HUES64 (cell line): Measurements from ENCODE around the gene ZDHHC12.

Source experiments
- H3K27ac ChIP-seq: 2 replicates; pipeline ENCODE4 v1.7.0; 2013; ENCODE audit warnings: low read depth, low read length, inconsistent platforms
- H3K27me3 ChIP-seq: 2 replicates; pipeline ENCODE4 v1.6.1; 2013; ENCODE audit warnings: mild to moderate bottlenecking, low read length; ENCODE audit not compliant: insufficient read depth
- H3K36me3 ChIP-seq: 2 replicates; pipeline ENCODE4 v1.6.1; 2013; ENCODE audit warnings: mild to moderate bottlenecking, low read length; ENCODE audit not compliant: insufficient read depth
- H3K4me1 ChIP-seq: 2 replicates; pipeline ENCODE4 v1.6.1; 2013; ENCODE audit warnings: mild to moderate bottlenecking, low read length, moderate library complexity; ENCODE audit not compliant: insufficient read depth
- H3K4me3 ChIP-seq: 2 replicates; pipeline ENCODE4 v1.5.1; 2013; ENCODE audit warnings: mild to moderate bottlenecking, low read length, moderate library complexity
- H3K9ac ChIP-seq: 2 replicates; pipeline ENCODE4 v1.6.1; 2013; ENCODE audit warnings: mild to moderate bottlenecking, low read depth, low read length
- H3K9me3 ChIP-seq: 2 replicates; pipeline ENCODE4 v1.6.1; 2013; ENCODE audit warnings: low read depth, low read length; ENCODE audit not compliant: insufficient read depth
- WGBS: fragments of 150-250, 120-280 bp; methylation state at CpG from one replicate; pipeline ENCODE4 v1.1.7; 2013; ENCODE audit warnings: missing lambda C conversion rate; 5-methylcytosine and 5-hydroxymethylcytosine counted together

The ZDHHC12 gene

DNA sequence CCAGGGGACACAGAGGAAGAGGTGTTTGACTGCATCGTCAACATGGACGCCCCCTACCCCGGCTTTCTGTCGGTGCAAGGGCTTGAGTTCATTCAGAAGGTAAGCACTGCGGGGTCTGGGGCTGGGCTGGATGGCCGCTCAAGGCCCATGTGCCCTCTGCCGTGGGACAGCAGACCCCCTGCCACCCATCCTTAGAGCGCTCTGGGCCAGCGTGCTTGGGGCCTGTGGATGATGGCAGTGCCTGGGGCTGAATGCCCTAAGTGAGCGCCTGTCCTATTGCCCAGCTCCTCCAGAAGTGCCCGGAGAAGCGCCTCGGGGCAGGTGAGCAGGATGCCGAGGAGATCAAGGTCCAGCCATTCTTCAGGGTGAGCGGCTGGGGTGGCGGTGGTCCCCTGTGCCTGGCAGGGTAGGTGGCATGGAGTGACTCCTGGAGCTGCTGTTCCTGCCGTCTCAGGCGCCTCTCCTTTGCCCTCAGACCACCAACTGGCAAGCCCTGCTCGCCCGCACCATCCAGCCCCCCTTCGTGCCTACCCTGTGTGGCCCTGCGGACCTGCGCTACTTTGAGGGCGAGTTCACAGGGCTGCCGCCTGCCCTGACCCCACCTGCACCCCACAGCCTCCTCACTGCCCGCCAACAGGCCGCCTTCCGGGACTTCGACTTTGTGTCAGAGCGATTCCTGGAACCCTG lies 3.9 kb downstream of the ZDHHC12 start:
- H3K27ac ChIP-seq = no peak overlapping the region
- 94% methylated on average over 30 of the region's 30 CpGs for WGBS
- no peak overlapping the region for H3K4me3 ChIP-seq
- H3K36me3 ChIP-seq = peaks cover 21% of the 10 kb centered on the region
- H3K27me3 ChIP-seq = no peaks in the 10 kb centered on the region
- no peaks in the 10 kb centered on the region for H3K9me3 ChIP-seq
- peaks cover under 1% of the 10 kb centered on the region; the same call in 1 of the 2 replicates for H3K4me1 ChIP-seq
- H3K9ac ChIP-seq = no peak overlapping the region

DNA sequence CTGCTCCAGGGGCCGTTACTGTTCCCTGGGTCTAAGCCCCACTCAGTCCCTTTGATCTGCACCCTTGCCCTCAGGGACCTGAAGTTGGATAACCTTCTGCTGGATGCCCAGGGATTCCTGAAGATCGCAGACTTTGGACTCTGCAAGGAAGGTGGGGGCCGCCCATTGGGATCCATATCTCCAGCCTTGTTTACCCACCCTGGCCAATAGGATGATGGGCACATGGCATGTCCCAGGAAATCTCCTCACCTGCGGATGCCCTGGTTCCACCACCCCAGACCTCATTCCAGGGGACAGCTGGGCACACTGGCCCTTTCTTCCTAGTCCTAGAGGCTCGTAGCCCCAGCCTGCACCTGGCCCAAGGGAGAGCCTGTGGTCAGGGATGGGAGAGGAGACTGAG lies 5.5 kb downstream of the ZDHHC12 start:
- 97% methylated on average over 5 of the region's 5 CpGs for WGBS
- Histone ChIP-seq H3K4me3 (no peak overlapping the region), H3K9ac (no peak overlapping the region), H3K36me3 (peaks cover 25% of the 10 kb centered on the region), H3K27ac (no peak overlapping the region), H3K4me1 (no peaks in the 10 kb centered on the region), H3K27me3 (no peaks in the 10 kb centered on the region), H3K9me3 (no peaks in the 10 kb centered on the region)

DNA sequence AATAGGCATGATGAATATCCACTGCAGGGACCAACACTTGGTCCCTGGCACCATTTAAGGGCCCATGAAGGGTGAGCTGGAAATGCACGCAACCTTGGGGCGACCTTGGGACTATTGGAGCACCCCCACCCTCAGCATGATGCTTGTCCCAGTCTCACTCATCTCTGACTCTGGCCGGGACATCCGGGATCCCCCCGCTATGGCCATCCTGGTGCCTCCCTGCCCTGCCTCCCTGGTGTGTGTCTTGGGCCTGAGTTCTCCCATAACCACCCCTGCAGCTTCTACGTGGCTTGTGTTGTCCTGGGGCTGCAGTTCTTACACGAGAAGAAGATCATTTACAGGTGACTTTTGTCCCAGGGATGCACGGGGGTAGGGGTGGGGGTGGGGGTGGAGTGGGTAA lies 5.9 kb downstream of the ZDHHC12 start:
- Histone ChIP-seq H3K27me3 (no peaks in the 10 kb centered on the region), H3K9me3 (no peaks in the 10 kb centered on the region), H3K4me1 (no peaks in the 10 kb centered on the region), H3K27ac (no peak overlapping the region), H3K4me3 (no peak overlapping the region), H3K36me3 (peaks cover 25% of the 10 kb centered on the region), H3K9ac (no peak overlapping the region)
- 94% methylated on average over 8 of the region's 8 CpGs for WGBS

DNA sequence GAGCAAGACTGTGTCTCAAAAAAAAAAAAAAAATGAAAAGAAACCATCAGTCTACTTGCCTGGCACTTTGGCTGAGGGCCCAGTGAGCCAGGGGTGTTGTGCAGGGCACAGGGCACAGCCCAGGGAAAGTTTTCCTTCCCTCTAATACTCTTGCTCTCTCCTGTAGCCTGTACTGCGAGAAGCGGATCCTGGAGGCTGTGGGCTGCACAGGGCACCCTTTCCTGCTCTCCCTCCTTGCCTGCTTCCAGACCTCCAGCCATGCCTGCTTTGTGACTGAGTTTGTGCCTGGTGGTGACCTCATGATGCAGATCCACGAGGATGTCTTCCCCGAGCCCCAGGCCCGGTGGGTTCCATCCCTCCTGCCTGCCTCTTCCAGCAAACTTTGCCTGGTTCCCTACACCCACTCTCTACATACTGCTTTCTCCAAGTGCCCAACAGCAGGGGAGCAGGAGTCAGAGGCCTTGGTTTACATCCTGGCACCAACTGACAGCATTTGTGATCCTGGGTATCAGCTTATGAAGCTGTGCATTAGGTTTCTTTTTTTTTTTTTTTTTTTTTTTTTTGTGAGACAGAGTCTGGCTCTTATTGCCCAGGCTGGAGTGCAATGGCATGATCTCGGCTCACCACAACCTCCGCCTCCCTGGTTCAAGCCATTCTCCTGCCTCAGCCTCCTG lies 7.2 kb downstream of the ZDHHC12 start:
- Histone ChIP-seq H3K36me3 (peaks cover 28% of the 10 kb centered on the region), H3K4me1 (no peaks in the 10 kb centered on the region), H3K27me3 (no peaks in the 10 kb centered on the region), H3K4me3 (no peak overlapping the region), H3K9ac (no peak overlapping the region), H3K9me3 (no peaks in the 10 kb centered on the region), H3K27ac (no peak overlapping the region)
- WGBS = 95% methylated on average over 7 of the region's 7 CpGs

DNA sequence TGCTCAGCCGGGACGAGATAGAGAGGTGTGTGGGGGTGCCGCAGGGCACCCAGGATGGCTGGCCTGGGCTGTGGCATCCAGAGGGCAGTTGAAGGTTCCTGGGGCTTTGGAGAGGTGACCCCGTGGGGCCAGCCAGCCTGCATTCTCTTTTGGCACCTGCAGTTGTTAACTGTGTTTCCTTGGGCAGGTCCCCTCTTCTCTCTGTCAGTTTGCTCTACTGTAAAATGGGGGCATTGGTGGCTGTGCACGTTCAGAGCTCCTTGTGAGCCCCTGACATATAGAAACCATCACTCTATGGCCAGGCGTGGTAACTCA lies 8.5 kb downstream of the ZDHHC12 start:
- Histone ChIP-seq H3K27me3 (no peaks in the 10 kb centered on the region), H3K36me3 (peaks cover 17% of the 10 kb centered on the region), H3K9ac (no peak overlapping the region), H3K4me1 (no peaks in the 10 kb centered on the region), H3K9me3 (no peaks in the 10 kb centered on the region), H3K4me3 (no peak overlapping the region), H3K27ac (no peak overlapping the region)
- 93% methylated on average over 6 of the region's 6 CpGs for WGBS

DNA sequence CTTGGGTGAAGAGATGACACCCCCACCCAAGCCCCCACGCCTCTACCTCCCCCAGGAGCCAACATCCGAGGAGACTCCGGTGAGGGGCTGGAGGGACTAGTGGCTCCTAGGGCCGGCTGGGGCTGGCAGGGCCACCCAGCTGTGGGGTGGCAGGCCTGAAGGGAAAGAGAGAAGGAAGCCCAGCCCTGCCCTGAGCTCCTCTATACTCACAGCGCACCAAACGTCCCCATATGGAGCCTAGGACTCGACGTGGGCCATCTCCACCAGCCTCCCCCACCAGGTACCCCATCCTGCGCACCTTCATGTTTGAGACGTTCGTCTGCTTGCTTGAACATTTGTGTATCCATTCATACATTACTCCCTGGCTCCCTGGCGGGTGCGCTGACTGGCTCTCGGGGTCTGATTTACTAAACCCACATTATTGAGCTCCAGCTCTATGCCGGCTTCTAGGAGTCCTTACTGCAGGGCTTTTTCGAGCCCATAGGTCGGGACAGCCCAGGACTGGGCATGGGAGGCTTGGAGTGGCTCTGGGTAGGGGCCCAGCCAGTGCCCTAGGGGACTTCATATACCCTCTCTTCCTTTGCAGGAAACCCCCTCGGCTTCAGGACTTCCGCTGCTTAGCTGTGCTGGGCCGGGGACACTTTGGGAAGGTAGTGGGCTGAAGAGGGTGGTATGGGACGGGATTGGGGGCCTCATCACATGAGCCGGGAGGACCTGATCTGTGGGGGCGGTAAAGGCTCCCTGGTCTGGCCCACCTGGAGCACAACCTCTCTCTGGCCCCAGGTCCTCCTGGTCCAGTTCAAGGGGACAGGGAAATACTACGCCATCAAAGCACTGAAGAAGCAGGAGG lies 9.1 kb downstream of the ZDHHC12 start:
- 91% methylated on average over 22 of the region's 24 CpGs for WGBS
- Histone ChIP-seq H3K4me1 (no peaks in the 10 kb centered on the region), H3K9ac (no peak overlapping the region), H3K36me3 (peaks cover 17% of the 10 kb centered on the region), H3K9me3 (no peaks in the 10 kb centered on the region), H3K27ac (no peak overlapping the region), H3K27me3 (no peaks in the 10 kb centered on the region), H3K4me3 (no peak overlapping the region)

DNA sequence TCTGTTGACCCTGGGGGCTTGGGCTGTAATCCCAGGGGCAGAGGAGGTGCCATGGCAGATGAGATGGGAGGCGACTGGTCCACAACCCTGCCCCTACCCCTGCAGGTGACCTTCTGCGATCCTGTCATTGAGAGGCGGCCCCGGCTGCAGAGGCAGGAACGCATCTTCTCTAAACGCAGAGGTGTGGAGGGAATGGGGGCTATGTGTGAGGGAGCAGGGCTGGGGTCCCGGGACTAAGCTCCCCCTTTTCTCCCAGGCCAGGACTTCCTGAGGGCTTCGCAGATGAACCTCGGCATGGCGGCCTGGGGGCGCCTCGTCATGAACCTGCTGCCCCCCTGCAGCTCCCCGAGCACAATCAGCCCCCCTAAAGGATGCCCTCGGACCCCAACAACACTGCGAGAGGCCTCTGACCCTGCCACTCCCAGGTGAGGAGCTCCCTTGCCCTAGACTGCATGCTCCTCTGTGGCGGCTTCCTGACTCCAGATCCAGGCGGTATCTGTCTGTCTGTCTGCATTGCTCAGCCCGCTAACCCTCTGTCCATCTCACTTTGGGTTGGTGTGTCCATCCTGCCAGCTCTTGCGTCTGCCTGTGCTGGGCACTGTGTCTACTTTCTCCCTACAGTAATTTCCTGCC lies 9.9 kb downstream of the ZDHHC12 start:
- no peaks in the 10 kb centered on the region for H3K9me3 ChIP-seq
- WGBS = 95% methylated on average over 19 of the region's 19 CpGs
- H3K27ac ChIP-seq = no peak overlapping the region
- H3K9ac ChIP-seq = no peak overlapping the region
- no peak overlapping the region for H3K4me3 ChIP-seq
- H3K4me1 ChIP-seq = no peaks in the 10 kb centered on the region
- peaks cover 13% of the 10 kb centered on the region for H3K36me3 ChIP-seq
- H3K27me3 ChIP-seq = no peaks in the 10 kb centered on the region

DNA sequence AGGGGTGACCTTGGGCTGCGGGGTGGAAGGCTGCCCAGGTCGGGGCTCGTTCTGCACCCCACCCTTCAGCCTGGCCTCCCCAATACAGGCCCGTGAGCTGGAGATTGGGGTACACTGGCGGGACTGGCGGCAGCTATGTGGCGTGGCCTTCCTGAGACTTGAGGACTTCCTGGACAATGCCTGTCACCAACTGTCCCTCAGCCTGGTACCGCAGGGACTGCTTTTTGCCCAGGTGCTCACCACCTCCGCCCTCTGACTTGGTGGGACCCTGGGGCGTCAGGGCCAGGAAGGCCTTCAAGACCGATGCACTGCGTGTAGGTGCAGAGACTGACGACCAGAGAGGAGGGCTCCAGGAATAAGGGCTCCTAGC lies 10.5 kb downstream of the ZDHHC12 start:
- Histone ChIP-seq H3K9ac (no peak overlapping the region), H3K36me3 (peaks cover 13% of the 10 kb centered on the region), H3K9me3 (no peaks in the 10 kb centered on the region), H3K4me3 (no peak overlapping the region), H3K4me1 (no peaks in the 10 kb centered on the region), H3K27ac (no peak overlapping the region), H3K27me3 (no peaks in the 10 kb centered on the region)
- WGBS = 96% methylated on average over 13 of the region's 13 CpGs

DNA sequence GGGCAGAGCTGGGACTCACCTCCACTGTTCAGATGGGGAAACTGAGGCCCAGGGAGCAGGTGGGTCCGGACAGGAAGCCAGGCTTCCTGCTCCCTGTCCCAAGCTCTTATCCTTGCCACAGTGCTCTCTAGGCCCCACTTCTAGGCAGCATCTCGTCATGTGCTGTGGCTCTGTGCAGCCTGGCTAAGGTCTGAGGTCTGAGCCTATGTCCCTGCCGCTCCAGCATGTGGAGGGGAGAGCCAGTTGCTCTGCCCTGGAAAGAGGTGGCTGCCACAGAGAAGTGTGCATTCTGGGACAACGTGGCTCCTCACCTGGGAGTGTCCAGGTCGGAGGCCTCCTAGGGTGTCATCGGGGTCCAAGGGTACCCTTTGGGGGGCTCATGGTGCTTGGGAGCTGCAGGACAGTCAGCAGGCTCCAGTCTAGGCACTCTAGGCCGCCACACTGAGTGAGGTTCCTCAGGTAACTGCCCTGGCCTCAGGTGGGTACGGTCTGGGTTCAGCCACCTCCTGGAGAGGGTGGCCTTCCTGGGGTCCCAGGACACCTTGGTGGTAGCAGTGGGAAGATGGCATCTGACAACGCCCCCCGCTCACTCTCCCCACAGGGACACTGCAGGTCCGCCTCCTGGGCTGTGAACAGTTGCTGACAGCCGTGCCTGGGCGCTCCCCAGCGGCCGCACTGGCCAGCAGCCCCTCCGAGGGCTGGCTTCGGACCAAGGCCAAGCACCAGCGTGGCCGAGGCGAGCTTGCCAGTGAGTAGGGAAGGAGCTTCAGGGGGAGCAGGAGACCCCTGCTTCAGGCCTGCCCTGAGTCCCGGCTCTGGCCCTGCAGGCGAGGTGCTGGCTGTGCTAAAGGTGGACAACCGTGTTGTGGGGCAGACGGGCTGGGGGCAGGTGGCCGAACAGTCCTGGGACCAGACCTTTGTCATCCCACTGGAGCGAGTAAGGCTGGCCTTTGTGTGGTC lies 11.2 kb downstream of the ZDHHC12 start:
- peaks cover 10% of the 10 kb centered on the region for H3K36me3 ChIP-seq
- no peaks in the 10 kb centered on the region for H3K27me3 ChIP-seq
- no peak overlapping the region for H3K4me3 ChIP-seq
- no peaks in the 10 kb centered on the region for H3K9me3 ChIP-seq
- no peak overlapping the region for H3K9ac ChIP-seq
- H3K4me1 ChIP-seq = no peaks in the 10 kb centered on the region
- no peak overlapping the region for H3K27ac ChIP-seq
- WGBS = 93% methylated on average over 26 of the region's 26 CpGs

DNA sequence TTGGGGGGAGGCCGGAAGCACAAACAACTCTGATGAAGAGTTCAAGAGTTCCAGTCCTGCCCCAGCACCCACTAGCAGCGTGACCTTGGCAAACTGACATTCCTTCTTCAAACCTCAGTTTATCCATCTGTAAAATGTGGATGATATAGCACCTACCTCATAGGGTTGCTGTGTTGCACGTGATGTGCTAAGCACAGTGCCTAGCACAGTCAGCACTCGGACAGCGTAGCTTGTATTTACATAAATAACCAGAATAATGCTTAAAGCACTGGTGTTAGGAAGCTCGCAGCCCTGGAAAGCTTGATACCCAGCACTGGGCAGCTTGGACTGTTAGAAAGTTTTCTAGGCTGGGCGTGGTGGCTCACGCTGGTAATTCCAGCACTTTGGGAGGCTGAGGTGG lies 16.5 kb downstream of the ZDHHC12 start:
- H3K27ac ChIP-seq = no peak overlapping the region
- no peaks in the 10 kb centered on the region for H3K4me1 ChIP-seq
- no peaks in the 10 kb centered on the region for H3K9me3 ChIP-seq
- no peaks in the 10 kb centered on the region for H3K27me3 ChIP-seq
- 96% methylated on average over 8 of the region's 8 CpGs for WGBS
- peaks cover 14% of the 10 kb centered on the region for H3K36me3 ChIP-seq
- no peak overlapping the region for H3K9ac ChIP-seq
- H3K4me3 ChIP-seq = no peak overlapping the region
